AG20443 (cell line): ENCODE data around the gene MS4A6A.
"Not testable (repeated sequence)": the region's sequence is repeated elsewhere in the genome, so short reads cannot be mapped to it uniquely, and the experiment has no call there.

Experiments used
- DNase-seq: peaks from one replicate; pipeline ENCODE4 v3.0.0; 2012; ENCODE audit warnings: low spot score, mixed read lengths

MS4A6A gene, protein sequence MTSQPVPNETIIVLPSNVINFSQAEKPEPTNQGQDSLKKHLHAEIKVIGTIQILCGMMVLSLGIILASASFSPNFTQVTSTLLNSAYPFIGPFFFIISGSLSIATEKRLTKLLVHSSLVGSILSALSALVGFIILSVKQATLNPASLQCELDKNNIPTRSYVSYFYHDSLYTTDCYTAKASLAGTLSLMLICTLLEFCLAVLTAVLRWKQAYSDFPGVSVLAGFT

GRCh38 chr11:60182541-60183330 is at the start of gene MS4A6A:
Gene MS4A6A (minus strand): TSS chr11:60183083. CDS start chr11:60181727, 1,356 bp downstream.
- no peak for DNase-seq

GRCh38 chr11:60230681-60231080 is 47.8 kb upstream of the MS4A6A start:
- no peak for DNase-seq

GRCh38 chr11:60222141-60222540 is 39.3 kb upstream of the MS4A6A start:
- DNase-seq, result no peak

- no peak for DNase-seq
Measured at GRCh38 chr11:60221692-60222091, 38.8 kb upstream of the MS4A6A start.

DNA sequence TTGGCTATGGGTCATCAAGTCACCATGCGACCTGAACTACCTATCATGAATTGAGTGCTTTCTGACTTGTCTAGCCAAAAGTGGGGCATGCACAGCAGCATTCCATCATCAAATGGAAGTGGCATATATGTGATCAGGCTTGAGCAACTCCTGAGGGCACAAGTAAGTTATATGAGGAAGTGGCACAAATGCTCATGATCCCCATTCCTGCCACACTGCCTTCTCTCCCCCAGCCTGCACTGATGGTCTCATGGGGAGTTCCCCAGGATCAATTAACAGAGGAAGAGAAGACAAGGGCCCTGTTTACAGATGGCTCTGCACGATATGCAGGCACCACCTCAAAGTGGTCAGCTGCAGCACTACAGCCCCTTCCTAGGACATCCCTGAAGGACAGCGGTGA is 38.3 kb upstream of the MS4A6A start:
- DNase-seq, result no peak

- DNase-seq, result no peak
Measured at GRCh38 chr11:60214386-60214785, 31.5 kb upstream of the MS4A6A start.

GRCh38 chr11:60211206-60211605 is 28.3 kb upstream of the MS4A6A start:
- no peak for DNase-seq

GRCh38 chr11:60209977-60210376 is 27.1 kb upstream of the MS4A6A start:
- no peak for DNase-seq

DNA sequence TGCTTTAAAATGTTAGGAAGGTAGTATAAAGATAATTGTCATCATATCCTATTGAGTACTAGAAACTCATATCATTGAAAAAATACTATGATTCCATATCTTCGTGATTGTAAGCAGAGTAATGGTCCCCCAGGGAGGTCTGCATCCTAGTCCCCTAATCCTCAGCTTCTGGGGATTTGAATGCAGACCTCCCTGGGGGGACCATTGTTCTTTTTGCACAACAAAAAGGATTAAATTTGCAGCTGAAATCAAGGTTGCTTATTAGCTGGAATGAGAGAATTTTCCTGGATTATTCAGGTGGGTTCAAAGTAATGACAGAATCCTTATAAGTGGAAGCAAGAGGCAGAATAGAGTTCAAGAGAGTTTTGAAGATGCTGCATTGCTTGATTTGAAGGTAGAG is 26.1 kb upstream of the MS4A6A start:
- DNase-seq, result no peak

- no peak for DNase-seq
Measured at GRCh38 chr11:60208146-60208895, 25.4 kb upstream of the MS4A6A start.

DNA sequence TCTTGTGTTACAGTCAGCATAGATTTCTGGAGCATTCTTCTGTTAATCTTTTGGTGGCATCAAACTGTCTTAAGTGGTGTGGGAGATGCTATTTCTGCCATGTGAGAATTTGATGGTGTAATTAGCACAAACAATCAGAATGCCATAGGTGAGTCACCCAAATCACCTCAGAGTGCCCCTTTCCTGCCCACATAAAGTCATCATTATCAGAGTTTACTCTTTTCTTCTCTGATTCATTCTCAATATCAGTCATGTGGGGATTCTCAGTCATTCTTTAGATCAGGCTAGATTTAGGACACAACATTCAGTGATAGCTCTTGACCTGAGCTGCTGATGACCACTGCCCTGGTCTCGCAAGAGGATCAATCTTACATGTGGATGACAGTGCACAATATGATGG is 23.7 kb upstream of the MS4A6A start:
- no peak for DNase-seq

DNA sequence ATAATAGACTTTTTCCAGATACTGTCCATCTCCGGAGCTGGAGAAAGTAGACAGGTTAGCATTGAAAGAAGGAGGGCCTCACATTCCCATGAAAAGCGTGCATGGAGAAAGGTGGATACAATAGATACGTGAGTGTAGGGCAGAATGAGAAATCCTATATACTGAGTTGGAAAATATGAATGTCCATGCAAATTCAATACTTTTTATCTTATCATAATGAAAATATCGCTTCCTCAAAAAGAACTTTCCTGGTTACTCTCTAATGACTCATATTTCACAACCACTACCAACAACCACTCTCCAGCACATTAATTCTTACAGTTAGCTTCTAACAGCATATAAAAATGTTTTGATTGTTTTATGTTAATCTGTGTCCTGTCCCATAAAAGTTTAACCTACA is 22.0 kb upstream of the MS4A6A start:
- no peak for DNase-seq

DNA sequence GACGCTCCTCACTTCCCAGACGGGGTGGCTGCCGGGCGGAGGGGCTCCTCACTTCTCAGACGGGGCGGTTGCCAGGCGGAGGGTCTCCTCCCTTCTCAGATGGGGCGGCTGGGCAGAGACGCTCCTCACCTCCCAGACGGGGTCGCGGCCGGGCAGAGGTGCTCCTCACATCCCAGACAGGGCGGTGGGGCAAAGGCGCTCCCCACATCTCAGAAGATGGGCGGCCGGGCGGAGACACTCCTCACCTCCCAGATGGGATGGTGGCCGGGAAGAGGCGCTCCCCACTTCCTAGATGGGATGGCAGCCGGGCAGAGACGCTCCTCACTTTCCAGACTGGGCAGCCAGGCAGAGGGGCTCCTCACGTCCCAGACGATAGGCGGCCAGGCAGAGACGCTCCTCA is 18.5 kb upstream of the MS4A6A start:
- DNase-seq, result not testable (repeated sequence)

DNA sequence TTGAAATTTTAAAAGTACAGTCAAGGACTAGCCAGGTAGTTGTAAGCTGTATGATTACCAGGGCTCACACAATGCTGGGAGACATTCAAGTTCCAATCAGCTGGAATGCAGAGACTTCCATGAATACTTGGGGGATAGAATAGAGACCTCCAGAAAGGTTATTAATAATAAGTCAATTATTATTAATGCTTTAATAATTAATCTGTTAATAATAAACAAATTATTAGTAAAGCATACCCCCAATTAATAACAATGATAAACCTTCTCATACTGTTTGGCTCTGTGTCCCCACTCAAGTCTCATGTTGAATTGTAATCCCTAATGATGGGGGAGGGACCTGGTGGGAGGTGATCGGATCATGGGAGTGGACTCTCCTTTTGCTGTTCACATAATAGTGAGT is 14.6 kb upstream of the MS4A6A start:
- DNase-seq, result no peak

- no peak for DNase-seq
Measured at GRCh38 chr11:60195923-60196368, 13.1 kb upstream of the MS4A6A start.

- DNase-seq, result no peak
Measured at GRCh38 chr11:60194511-60194910, 11.6 kb upstream of the MS4A6A start.

DNA sequence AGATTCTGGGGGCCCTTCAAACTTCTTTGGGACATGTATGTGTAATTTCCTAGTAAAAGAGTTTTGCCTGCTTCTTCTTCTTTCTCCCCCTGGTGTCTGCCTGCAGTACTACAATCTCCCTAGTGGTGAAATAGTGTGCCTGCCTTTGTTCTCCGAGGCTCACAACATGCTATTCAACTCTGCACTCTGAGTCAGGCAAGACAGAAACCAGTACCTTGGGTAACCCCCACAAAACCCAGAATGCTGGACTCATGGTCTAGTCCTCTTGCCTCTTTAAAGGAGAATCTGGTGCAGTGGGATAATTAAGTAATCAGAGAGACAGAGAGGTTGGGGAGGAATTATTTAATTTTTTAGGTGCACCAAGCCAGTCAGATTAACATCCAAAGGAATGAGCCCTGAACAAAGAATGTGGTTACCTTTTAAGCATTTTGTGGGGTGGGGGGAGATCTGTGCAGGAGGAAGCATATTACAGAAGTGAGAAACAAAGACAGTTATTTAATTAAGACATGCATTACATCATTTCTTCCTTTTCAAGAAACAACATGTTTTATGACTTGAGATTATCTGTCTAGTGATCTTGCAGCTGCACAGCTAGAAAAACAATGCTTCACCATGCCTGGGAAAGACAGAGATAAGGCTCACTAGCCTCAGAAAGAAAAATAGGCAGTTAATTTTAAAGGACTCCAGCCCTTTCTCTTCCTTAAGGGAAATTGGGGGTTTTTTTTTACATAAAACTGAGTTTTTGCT is 11.0 kb upstream of the MS4A6A start:
- DNase-seq, result peak; percentile 53

- not testable (repeated sequence) for DNase-seq
Measured at GRCh38 chr11:60192564-60192963, 9.7 kb upstream of the MS4A6A start.

GRCh38 chr11:60188481-60188880 is 5.6 kb upstream of the MS4A6A start:
- DNase-seq, result not testable (repeated sequence)

DNA sequence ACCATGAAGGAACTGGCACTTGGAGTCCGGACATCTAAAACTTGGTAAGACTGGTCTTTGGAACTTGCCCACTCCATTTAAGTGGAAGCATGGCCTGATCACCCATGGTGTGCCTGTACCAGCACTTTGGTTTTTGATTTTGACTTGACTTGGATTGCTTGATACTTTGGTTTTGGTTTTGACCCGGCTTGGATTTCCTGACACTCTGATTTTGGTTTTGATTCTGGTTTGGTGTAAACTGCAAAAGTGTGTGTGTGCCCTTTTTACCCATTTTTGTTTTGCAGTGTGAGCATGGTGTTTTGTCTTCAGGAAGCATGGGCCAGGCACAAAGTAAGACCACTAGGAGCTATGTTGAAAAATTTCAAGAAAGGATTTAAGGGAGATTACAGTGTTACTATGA is 3.2 kb upstream of the MS4A6A start:
- DNase-seq, result not testable (repeated sequence)

DNA sequence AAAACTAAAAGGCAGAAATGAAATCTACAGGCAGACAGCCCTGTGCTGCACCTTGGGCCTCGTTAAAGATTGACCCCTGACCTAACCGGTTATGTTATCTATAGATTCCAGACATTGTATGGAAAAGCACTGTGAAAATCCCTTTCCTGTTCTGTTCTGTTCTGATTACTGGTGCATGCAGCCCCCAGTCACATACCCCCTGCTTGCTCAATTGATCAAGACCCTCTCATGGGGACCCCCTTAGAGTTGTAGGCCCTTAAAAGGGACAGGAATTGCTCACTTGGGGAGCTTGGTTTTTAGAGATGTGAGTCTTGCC is 2.6 kb upstream of the MS4A6A start:
- DNase-seq, result not testable (repeated sequence)

DNA sequence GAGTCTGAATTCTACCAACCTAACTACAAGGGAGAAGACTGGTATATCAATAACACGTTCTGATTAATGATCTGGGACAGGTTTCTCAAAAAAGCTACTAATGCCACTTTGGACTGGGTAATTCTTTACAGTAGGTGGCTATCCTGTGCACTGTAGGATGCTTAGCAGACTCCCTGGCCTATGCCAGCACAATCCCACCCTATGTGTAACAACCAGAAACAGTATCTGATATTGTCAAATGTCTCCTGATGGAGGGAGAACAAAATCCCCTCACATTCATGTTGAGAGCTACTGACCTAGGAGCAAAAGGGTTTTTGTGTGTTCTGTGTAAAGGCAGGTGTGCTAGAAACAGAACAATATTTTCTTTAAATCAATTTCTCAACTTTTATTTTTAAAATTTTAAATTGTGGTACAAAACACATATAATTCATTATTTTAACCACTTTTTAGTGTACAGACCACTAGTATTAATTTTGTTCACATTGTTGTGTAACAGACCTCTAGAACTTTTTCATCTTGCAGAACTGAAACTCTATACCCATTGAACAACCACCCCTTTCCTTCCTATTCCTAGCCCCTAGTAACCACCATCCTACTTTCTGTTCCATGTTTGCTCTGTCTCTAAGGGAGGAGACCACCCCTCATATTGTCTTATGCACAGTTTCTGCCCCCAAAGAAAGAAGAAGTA is 2.1 kb upstream of the MS4A6A start:
- DNase-seq, result no peak
